GM12878 (cell line): ENCODE data around the gene CYP3A4. TPM values are rescaled to one million over a fixed set of nuclear protein-coding genes. Genes with fewer than 3 reads are reported as not detected.

Experiments
- CHD4 ChIP-seq: fragments of 200-600 bp; sonication (generic); IDR thresholded peaks from 2 replicates; pipeline ENCODE4 v1.6.1; 2016; ENCODE audit warnings: mild to moderate bottlenecking
- FOXK2 ChIP-seq: fragments of 450-650 bp; IDR thresholded peaks from 2 replicates; pipeline ENCODE4 v1.6.1; 2017; ENCODE audit warnings: mild to moderate bottlenecking, moderate library complexity
- NBN ChIP-seq: fragments of 450-650 bp; IDR thresholded peaks from 2 replicates; pipeline ENCODE4 v1.6.1; 2016
- NFIC ChIP-seq: IDR thresholded peaks from 2 replicates; pipeline ENCODE4 v1.6.1; 2012; ENCODE audit warnings: low read depth, mild to moderate bottlenecking, inconsistent platforms, low read length, moderate library complexity
- SIN3A ChIP-seq: IDR thresholded peaks from 2 replicates; pipeline ENCODE4 v1.6.1; 2012; ENCODE audit warnings: low read depth, low read length, improper control_type of control experiment
- polyA plus RNA-seq, 11 experiments: library from polyadenylated mRNA; depleted of rRNA in 4 of 11; unstranded in 6 of 11; stranded (reverse) in 5 of 11; fragments of >200 nt; fragmentation: Nextera tagmentation in 4 of 11; fragmentation: Illumina TruSeq in 1 of 11; extraction: Ambion mirVana in 4 of 11; extraction: Trizol in 1 of 11; gene quantifications; 1 replicate in 1 of 11; 2 replicates in 10 of 11; pipeline versions ENCODE4 v1.2.1 to v1.2.3, GENCODE V29; 2011 to 2016; ENCODE audit warnings: inconsistent platforms in 2 of 11, missing spikeins in 2 of 11, low read depth in 1 of 11
- total RNA-seq, 4 experiments: library from RNA; depleted of rRNA in 3 of 4; stranded (reverse); fragments of >200 nt in 3 of 4; fragmentation: Illumina TruSeq in 1 of 4; extraction: Trizol in 1 of 4; gene quantifications; 2 replicates each; pipeline versions ENCODE4 v1.2.1 to v1.2.3, GENCODE V29; 2013 to 2021
- TF ChIP-seq, protein P1 (sequence below): fragments of 150-350 bp; IDR thresholded peaks from 2 replicates; pipeline ENCODE4 v1.6.1; 2016; ENCODE audit warnings: low read depth, low read length
- TF ChIP-seq, protein P2 (sequence below): fragments of 450-650 bp; IDR thresholded peaks from 2 replicates; pipeline ENCODE4 v1.6.1; 2017; ENCODE audit warnings: antibody characterized with exemption, mild to moderate bottlenecking, moderate library complexity

CYP3A4 gene
- total and polyA plus RNA-seq, 10 of the 15 experiments (the other 5 are each of a cell fraction or from before 2014, with no cell fraction given) = 0.02 to 0.21 (median 0.04) TPM; not detected in 7

DNA sequence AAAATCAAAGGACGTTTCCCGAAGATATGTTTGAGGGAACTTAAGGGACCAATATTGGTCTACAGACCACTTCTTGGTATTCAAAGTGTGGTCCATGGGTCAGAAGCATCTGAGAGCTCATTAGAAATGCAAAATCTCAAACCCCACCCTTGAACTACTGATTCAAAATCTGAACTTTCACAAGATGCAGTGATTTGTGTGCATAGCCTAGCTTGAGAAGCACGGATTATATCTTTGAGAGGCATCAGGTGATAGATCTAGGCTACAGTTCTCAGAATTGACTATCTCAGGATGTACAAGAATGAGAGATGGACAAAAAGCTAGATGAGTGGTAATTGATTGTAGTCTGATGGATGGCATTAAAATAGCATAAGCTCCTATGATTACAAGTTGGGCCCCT is 19.5 kb downstream of the CYP3A4 start (continued):
- TF ChIP-seq, protein P1, sequence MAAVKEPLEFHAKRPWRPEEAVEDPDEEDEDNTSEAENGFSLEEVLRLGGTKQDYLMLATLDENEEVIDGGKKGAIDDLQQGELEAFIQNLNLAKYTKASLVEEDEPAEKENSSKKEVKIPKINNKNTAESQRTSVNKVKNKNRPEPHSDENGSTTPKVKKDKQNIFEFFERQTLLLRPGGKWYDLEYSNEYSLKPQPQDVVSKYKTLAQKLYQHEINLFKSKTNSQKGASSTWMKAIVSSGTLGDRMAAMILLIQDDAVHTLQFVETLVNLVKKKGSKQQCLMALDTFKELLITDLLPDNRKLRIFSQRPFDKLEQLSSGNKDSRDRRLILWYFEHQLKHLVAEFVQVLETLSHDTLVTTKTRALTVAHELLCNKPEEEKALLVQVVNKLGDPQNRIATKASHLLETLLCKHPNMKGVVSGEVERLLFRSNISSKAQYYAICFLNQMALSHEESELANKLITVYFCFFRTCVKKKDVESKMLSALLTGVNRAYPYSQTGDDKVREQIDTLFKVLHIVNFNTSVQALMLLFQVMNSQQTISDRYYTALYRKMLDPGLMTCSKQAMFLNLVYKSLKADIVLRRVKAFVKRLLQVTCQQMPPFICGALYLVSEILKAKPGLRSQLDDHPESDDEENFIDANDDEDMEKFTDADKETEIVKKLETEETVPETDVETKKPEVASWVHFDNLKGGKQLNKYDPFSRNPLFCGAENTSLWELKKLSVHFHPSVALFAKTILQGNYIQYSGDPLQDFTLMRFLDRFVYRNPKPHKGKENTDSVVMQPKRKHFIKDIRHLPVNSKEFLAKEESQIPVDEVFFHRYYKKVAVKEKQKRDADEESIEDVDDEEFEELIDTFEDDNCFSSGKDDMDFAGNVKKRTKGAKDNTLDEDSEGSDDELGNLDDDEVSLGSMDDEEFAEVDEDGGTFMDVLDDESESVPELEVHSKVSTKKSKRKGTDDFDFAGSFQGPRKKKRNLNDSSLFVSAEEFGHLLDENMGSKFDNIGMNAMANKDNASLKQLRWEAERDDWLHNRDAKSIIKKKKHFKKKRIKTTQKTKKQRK = no peak
- TF ChIP-seq SIN3A (no peak), FOXK2 (no peak), NBN (no peak), NFIC (no peak), CHD4 (no peak)
- TF ChIP-seq, protein P2, sequence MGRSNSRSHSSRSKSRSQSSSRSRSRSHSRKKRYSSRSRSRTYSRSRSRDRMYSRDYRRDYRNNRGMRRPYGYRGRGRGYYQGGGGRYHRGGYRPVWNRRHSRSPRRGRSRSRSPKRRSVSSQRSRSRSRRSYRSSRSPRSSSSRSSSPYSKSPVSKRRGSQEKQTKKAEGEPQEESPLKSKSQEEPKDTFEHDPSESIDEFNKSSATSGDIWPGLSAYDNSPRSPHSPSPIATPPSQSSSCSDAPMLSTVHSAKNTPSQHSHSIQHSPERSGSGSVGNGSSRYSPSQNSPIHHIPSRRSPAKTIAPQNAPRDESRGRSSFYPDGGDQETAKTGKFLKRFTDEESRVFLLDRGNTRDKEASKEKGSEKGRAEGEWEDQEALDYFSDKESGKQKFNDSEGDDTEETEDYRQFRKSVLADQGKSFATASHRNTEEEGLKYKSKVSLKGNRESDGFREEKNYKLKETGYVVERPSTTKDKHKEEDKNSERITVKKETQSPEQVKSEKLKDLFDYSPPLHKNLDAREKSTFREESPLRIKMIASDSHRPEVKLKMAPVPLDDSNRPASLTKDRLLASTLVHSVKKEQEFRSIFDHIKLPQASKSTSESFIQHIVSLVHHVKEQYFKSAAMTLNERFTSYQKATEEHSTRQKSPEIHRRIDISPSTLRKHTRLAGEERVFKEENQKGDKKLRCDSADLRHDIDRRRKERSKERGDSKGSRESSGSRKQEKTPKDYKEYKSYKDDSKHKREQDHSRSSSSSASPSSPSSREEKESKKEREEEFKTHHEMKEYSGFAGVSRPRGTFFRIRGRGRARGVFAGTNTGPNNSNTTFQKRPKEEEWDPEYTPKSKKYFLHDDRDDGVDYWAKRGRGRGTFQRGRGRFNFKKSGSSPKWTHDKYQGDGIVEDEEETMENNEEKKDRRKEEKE = no peak
